ENCODE results near the gene ARMH4.

- TF ChIP-seq POLR2AphosphoS5 (IDR thresholded peaks at IDR 0.05) (no peak), CTCF (IDR thresholded peaks at IDR 0.05; ENCODE audit: poor library complexity, severe bottlenecking) (no peak), RAD21 (conservative IDR thresholded peaks at IDR 0.05) (no peak), EP300 (conservative IDR thresholded peaks at IDR 0.05; ENCODE audit: poor library complexity, severe bottlenecking) (no peak)
Measured at GRCh38 chr14:58098507-58098906, 53.5 kb downstream of the ARMH4 start.

All from neural cell (in vitro differentiated cells).